SU-DHL-6 (cell line): ENCODE measurements around the gene ANKRD23.

Source experiments
- CTCF ChIP-seq: fragments of 200-600 bp; sonication (generic); IDR thresholded peaks from one replicate; pipeline ENCODE4 v1.5.1; 2017; ENCODE audit warnings: antibody characterized with exemption, mild to moderate bottlenecking, low read length, moderate library complexity; ENCODE audit not compliant: insufficient read depth, poor library complexity, severe bottlenecking
- EZH2phosphoT487 ChIP-seq: fragments of 200-600 bp; sonication (generic), shearing (Covaris generic); conservative IDR thresholded peaks from 2 replicates; pipeline ENCODE4 v1.6.1; 2018; ENCODE audit warnings: mild to moderate bottlenecking, antibody characterized with exemption, low read length, moderate library complexity, mixed read lengths

GRCh38 chr2:96798733-96799622, 44.8 kb downstream of the ANKRD23 start:
- TF ChIP-seq CTCF (no peak), EZH2phosphoT487 (no peak)
